Tibial nerve (tissue), 3 donors: ENCODE results near the gene BCCIP.

Experiments
- POLR2A ChIP-seq, 2 donors: fragments of 450-650 bp; IDR thresholded peaks; one replicate each; pipeline ENCODE4 v1.6.1; 2017; ENCODE audit warnings: antibody characterized with exemption in 2 of 2, mild to moderate bottlenecking in 2 of 2, moderate library complexity in 2 of 2
- TF ChIP-seq, protein P1 (sequence below), 5 experiments: fragments of 200-600 bp in 3 of 5; fragments of 450-650 bp in 2 of 5; sonication (generic) in 3 of 5; IDR thresholded peaks; one replicate each; pipeline ENCODE4 v1.5.1; 2016 to 2019; ENCODE audit warnings: antibody characterized with exemption in 5 of 5, mild to moderate bottlenecking in 3 of 5, moderate library complexity in 2 of 5

DNA sequence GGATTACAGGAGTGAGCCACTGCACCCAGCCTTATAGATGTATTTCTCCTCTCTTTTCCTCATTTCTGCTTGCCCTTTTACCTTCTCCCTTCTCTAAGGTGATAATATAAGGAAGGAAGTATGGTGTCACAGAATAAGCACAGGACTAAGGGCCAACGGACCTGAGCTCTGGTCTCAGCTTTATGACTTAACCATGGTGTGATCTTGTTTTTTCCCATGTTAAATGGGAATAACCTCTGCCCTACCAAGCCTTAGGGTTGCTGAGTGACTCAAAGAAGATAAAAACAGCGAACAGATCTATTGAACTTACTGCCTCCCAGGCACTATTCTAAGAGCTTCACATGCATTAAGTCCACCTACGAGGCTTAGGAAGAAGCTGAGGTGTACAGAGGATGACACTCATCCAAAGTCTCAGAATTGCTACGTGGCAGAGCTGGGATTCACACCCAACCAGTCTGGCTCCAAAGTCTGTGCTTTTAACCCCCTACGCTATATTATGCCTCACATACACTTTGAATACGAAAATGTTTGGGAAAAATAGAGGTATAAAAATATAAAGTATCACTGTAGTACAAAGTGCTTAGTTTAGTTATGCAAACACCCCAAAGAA is 5.9 kb upstream of the BCCIP start:
- no peak for TF ChIP-seq POLR2A (IDR thresholded peaks at IDR 0.05)
- TF ChIP-seq, protein P1, sequence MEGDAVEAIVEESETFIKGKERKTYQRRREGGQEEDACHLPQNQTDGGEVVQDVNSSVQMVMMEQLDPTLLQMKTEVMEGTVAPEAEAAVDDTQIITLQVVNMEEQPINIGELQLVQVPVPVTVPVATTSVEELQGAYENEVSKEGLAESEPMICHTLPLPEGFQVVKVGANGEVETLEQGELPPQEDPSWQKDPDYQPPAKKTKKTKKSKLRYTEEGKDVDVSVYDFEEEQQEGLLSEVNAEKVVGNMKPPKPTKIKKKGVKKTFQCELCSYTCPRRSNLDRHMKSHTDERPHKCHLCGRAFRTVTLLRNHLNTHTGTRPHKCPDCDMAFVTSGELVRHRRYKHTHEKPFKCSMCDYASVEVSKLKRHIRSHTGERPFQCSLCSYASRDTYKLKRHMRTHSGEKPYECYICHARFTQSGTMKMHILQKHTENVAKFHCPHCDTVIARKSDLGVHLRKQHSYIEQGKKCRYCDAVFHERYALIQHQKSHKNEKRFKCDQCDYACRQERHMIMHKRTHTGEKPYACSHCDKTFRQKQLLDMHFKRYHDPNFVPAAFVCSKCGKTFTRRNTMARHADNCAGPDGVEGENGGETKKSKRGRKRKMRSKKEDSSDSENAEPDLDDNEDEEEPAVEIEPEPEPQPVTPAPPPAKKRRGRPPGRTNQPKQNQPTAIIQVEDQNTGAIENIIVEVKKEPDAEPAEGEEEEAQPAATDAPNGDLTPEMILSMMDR (IDR thresholded peaks at IDR 0.05) = no peak
